Prostate gland (tissue), 2 donors: ENCODE measurements around the gene SCN7A. TPM values are rescaled to one million over a fixed set of nuclear protein-coding genes. Genes with fewer than 3 reads are reported as not detected.

Experiments used
- DNase-seq: peaks from one replicate; pipeline ENCODE4 v3.0.0-alpha.2; 2019; ENCODE audit warnings: low spot score
- H3K27ac ChIP-seq, 2 donors: fragments of 200-600 bp; sonication (generic); 2 replicates each; pipeline ENCODE4 v1.5.1; 2017 to 2019
- H3K27me3 ChIP-seq: fragments of 200-600 bp; sonication (generic); replicated peaks from 2 replicates; pipeline ENCODE4 v1.5.1; 2019; ENCODE audit not compliant: insufficient read depth
- H3K36me3 ChIP-seq, 2 donors: fragments of 200-600 bp; sonication (generic); 1 replicate in 1 of 2; 2 replicates in 1 of 2; pipeline versions ENCODE4 v1.5.1 to v1.8.1; 2017 to 2019
- H3K4me1 ChIP-seq: fragments of 200-600 bp; sonication (generic); replicated peaks from 2 replicates; pipeline ENCODE4 v1.5.1; 2019
- H3K4me3 ChIP-seq, 2 donors: fragments of 200-600 bp; sonication (generic); 2 replicates each; pipeline ENCODE4 v1.5.1; 2017 to 2019
- H3K9me3 ChIP-seq: fragments of 200-600 bp; sonication (generic); 2 replicates; pipeline ENCODE4 v1.5.1; 2017
- CTCF ChIP-seq, 4 experiments: fragments of 200-600 bp in 2 of 4; fragments of 450-650 bp in 2 of 4; sonication (generic) in 2 of 4; IDR thresholded peaks; 1 replicate in 3 of 4; 2 replicates in 1 of 4; pipeline ENCODE4 v1.5.1; 2016 to 2019; ENCODE audit warnings: antibody characterized with exemption in 4 of 4, mild to moderate bottlenecking in 2 of 4, moderate library complexity in 2 of 4
- POLR2A ChIP-seq: fragments of 450-650 bp; IDR thresholded peaks from one replicate; pipeline ENCODE4 v1.6.1; 2016; ENCODE audit warnings: antibody characterized with exemption, mild to moderate bottlenecking
- POLR2AphosphoS5 ChIP-seq: sonication (generic); formaldehyde crosslinking; IDR thresholded peaks from one replicate; pipeline ENCODE4 v1.6.1; 2017; ENCODE audit warnings: antibody characterized with exemption
- WGBS: methylation state at CpG from one replicate; pipeline ENCODE4 v1.1.5; 2018; 5-methylcytosine and 5-hydroxymethylcytosine counted together
- intact Hi-C: fragments of 100-400 bp; cut with DNase I; formaldehyde crosslinking; loops from one replicate; pipeline ENCODE4 v1.14.2; 2022
- total RNA-seq, 2 donors: library from RNA; depleted of rRNA; stranded (reverse); fragments of >200 nt; gene quantifications; one replicate each; pipeline ENCODE4 v1.1.0, GENCODE V29; 2016

Gene SCN7A
- total RNA-seq, 2 donors from 2014 or later = 6.3 to 16.5 TPM

GRCh38 chr2:166365803-166366420, 128.1 kb downstream of the SCN7A start:
- Histone ChIP-seq H3K4me3 (no peak overlapping the region), H3K36me3 (no peaks in the 10 kb centered on the region), H3K27ac (no peak overlapping the region), H3K4me1 (no peaks in the 10 kb centered on the region), H3K27me3 (no peaks in the 10 kb centered on the region), H3K9me3 (no peaks in the 10 kb centered on the region)
- intact Hi-C loops = no loop called here
- TF ChIP-seq POLR2AphosphoS5 (no peak), CTCF (IDR thresholded peaks at IDR 0.05) (no peak), POLR2A (no peak)
- 80% methylated on average over 6 of the region's 6 CpGs for WGBS
- DNase-seq = no peak

- intact Hi-C loops = no loop called here
- no peaks in the 10 kb centered on the region for H3K36me3 ChIP-seq
These were observed 128.8 kb downstream of the SCN7A start for GRCh38 chr2:166365239-166365638.

GRCh38 chr2:166364476-166365161, 129.4 kb downstream of the SCN7A start:
- Histone ChIP-seq H3K4me3 (no peak overlapping the region), H3K27ac (no peak overlapping the region), H3K9me3 (no peaks in the 10 kb centered on the region), H3K4me1 (no peaks in the 10 kb centered on the region), H3K36me3 (no peaks in the 10 kb centered on the region), H3K27me3 (no peaks in the 10 kb centered on the region)
- no peak for TF ChIP-seq CTCF (IDR thresholded peaks at IDR 0.05)
- TF ChIP-seq POLR2AphosphoS5 = no peak
- no peak for TF ChIP-seq POLR2A
- intact Hi-C loops = no loop called here
- no peak for DNase-seq
- WGBS = 92% methylated on average over 9 of the region's 9 CpGs

More at GRCh38 chr2:166365239-166365638, 128.8 kb downstream of the SCN7A start:
- no peaks in the 10 kb centered on the region for H3K9me3 ChIP-seq
- TF ChIP-seq POLR2A = no peak
- no peaks in the 10 kb centered on the region for H3K4me1 ChIP-seq
- WGBS = 96% methylated on average over 3 of the region's 3 CpGs
- no peak for DNase-seq
- H3K27me3 ChIP-seq = no peaks in the 10 kb centered on the region
- H3K27ac ChIP-seq = no peak overlapping the region
- no peak overlapping the region for H3K4me3 ChIP-seq

GRCh38 chr2:166361351-166362153, 132.5 kb downstream of the SCN7A start:
- Histone ChIP-seq H3K4me1 (no peaks in the 10 kb centered on the region), H3K4me3 (no peak overlapping the region), H3K27me3 (no peaks in the 10 kb centered on the region), H3K36me3 (no peaks in the 10 kb centered on the region), H3K9me3 (no peaks in the 10 kb centered on the region), H3K27ac (no peak overlapping the region)
- intact Hi-C loops = no loop called here
- 72% methylated on average over 3 of the region's 3 CpGs for WGBS
- TF ChIP-seq CTCF (IDR thresholded peaks at IDR 0.05) = peak in 3 of 4 experiments; percentile 21 to 43 (median 33)
- no peak for TF ChIP-seq POLR2AphosphoS5
- no peak for TF ChIP-seq POLR2A
- no peak for DNase-seq

GRCh38 chr2:166360906-166361305, 133.1 kb downstream of the SCN7A start:
- no peak for TF ChIP-seq POLR2A
- no peak for TF ChIP-seq POLR2AphosphoS5
- TF ChIP-seq CTCF (IDR thresholded peaks at IDR 0.05) = no peak
- Histone ChIP-seq H3K4me1 (no peaks in the 10 kb centered on the region), H3K27me3 (no peaks in the 10 kb centered on the region), H3K4me3 (no peak overlapping the region), H3K36me3 (no peaks in the 10 kb centered on the region), H3K27ac (no peak overlapping the region), H3K9me3 (no peaks in the 10 kb centered on the region)
- intact Hi-C loops = no loop called here
- WGBS = 65% methylated on average over 2 of the region's 2 CpGs
- no peak for DNase-seq
